ENCODE data around the gene TNFRSF19.
"Not testable (repeated sequence)": the region's sequence is repeated elsewhere in the genome, so short reads cannot be mapped to it uniquely, and the experiment has no call there.

TNFRSF19 gene

GRCh38 chr13:23670793-23671192 is 100.6 kb downstream of the TNFRSF19 start:
- H3K36me3 ChIP-seq (ENCODE audit: insufficient read depth, low read length), result no peaks in the 10 kb centered on the region
- peak overlapping the region; percentile 26; the same call in 1 of the 2 replicates for H3K4me3 ChIP-seq
- H3K27ac ChIP-seq, result peak overlapping the region; percentile 67; the same call in 1 of the 2 replicates
- TF ChIP-seq FOXP2 (optimal IDR thresholded peaks at IDR 0.05; ENCODE audit: control extremely low read depth, extremely low read length, insufficient read depth), result no peak
- no peak for TF ChIP-seq POLR2AphosphoS5 (IDR thresholded peaks at IDR 0.05; ENCODE audit: borderline replicate concordance, low read depth, low read length)
- TF ChIP-seq EZH2 (IDR thresholded peaks at IDR 0.05), result no peak
- DNase-seq (ENCODE audit: low read depth, low spot score), result no peak
- H3K9me3 ChIP-seq (ENCODE audit: low read depth, low read length), result no peaks in the 10 kb centered on the region
- no peak overlapping the region for H3K9ac ChIP-seq (ENCODE audit: insufficient read length)

- Histone ChIP-seq H3K9me3 (ENCODE audit: low read depth, low read length) (no peaks in the 10 kb centered on the region), H3K27ac (peak overlapping the region; percentile 67; the same call in 1 of the 2 replicates), H3K4me3 (peak overlapping the region; percentile 26; the same call in 1 of the 2 replicates), H3K9ac (ENCODE audit: insufficient read length) (no peak overlapping the region), H3K36me3 (ENCODE audit: insufficient read depth, low read length) (no peaks in the 10 kb centered on the region)
- TF ChIP-seq EZH2 (IDR thresholded peaks at IDR 0.05) (no peak), POLR2AphosphoS5 (IDR thresholded peaks at IDR 0.05; ENCODE audit: borderline replicate concordance, low read depth, low read length) (no peak; the same call in 1 of the 2 replicates), FOXP2 (optimal IDR thresholded peaks at IDR 0.05; ENCODE audit: control extremely low read depth, extremely low read length, insufficient read depth) (no peak)
- DNase-seq (ENCODE audit: low read depth, low spot score), result peak; percentile 16
Observed at GRCh38 chr13:23671377-23671776, 101.2 kb downstream of the TNFRSF19 start.

GRCh38 chr13:23671897-23672296 is 101.7 kb downstream of the TNFRSF19 start:
- Histone ChIP-seq H3K27ac (no peak overlapping the region), H3K9ac (ENCODE audit: insufficient read length) (no peak overlapping the region), H3K4me3 (no peak overlapping the region), H3K9me3 (ENCODE audit: low read depth, low read length) (no peaks in the 10 kb centered on the region), H3K36me3 (ENCODE audit: insufficient read depth, low read length) (no peaks in the 10 kb centered on the region)
- DNase-seq (ENCODE audit: low read depth, low spot score), result no peak
- TF ChIP-seq POLR2AphosphoS5 (IDR thresholded peaks at IDR 0.05; ENCODE audit: borderline replicate concordance, low read depth, low read length) (no peak), EZH2 (IDR thresholded peaks at IDR 0.05) (no peak), FOXP2 (optimal IDR thresholded peaks at IDR 0.05; ENCODE audit: control extremely low read depth, extremely low read length, insufficient read depth) (no peak)

GRCh38 chr13:23672616-23673015 is 102.4 kb downstream of the TNFRSF19 start:
- TF ChIP-seq POLR2AphosphoS5 (IDR thresholded peaks at IDR 0.05; ENCODE audit: borderline replicate concordance, low read depth, low read length) (no peak), EZH2 (IDR thresholded peaks at IDR 0.05) (no peak), FOXP2 (optimal IDR thresholded peaks at IDR 0.05; ENCODE audit: control extremely low read depth, extremely low read length, insufficient read depth) (no peak)
- H3K4me3 ChIP-seq, result no peak overlapping the region
- no peaks in the 10 kb centered on the region for H3K36me3 ChIP-seq (ENCODE audit: insufficient read depth, low read length)
- no peaks in the 10 kb centered on the region for H3K9me3 ChIP-seq (ENCODE audit: low read depth, low read length)
- no peak overlapping the region for H3K9ac ChIP-seq (ENCODE audit: insufficient read length)
- H3K27ac ChIP-seq, result no peak overlapping the region
- no peak for DNase-seq (ENCODE audit: low read depth, low spot score)

GRCh38 chr13:23673354-23673753 is 103.1 kb downstream of the TNFRSF19 start:
- Histone ChIP-seq H3K9ac (ENCODE audit: insufficient read length) (no peak overlapping the region), H3K36me3 (ENCODE audit: insufficient read depth, low read length) (no peaks in the 10 kb centered on the region), H3K27ac (no peak overlapping the region), H3K4me3 (no peak overlapping the region), H3K9me3 (ENCODE audit: low read depth, low read length) (no peaks in the 10 kb centered on the region)
- no peak for DNase-seq (ENCODE audit: low read depth, low spot score)
- TF ChIP-seq EZH2 (IDR thresholded peaks at IDR 0.05), result no peak
- no peak for TF ChIP-seq POLR2AphosphoS5 (IDR thresholded peaks at IDR 0.05; ENCODE audit: borderline replicate concordance, low read depth, low read length)
- no peak for TF ChIP-seq FOXP2 (optimal IDR thresholded peaks at IDR 0.05; ENCODE audit: control extremely low read depth, extremely low read length, insufficient read depth)

- DNase-seq (ENCODE audit: low read depth, low spot score), result no peak
- Histone ChIP-seq H3K9me3 (ENCODE audit: low read depth, low read length) (no peaks in the 10 kb centered on the region), H3K27ac (no peak overlapping the region), H3K36me3 (ENCODE audit: insufficient read depth, low read length) (no peaks in the 10 kb centered on the region), H3K4me3 (no peak overlapping the region), H3K9ac (ENCODE audit: insufficient read length) (no peak overlapping the region)
- no peak for TF ChIP-seq POLR2AphosphoS5 (IDR thresholded peaks at IDR 0.05; ENCODE audit: borderline replicate concordance, low read depth, low read length)
- TF ChIP-seq FOXP2 (optimal IDR thresholded peaks at IDR 0.05; ENCODE audit: control extremely low read depth, extremely low read length, insufficient read depth), result no peak
- TF ChIP-seq EZH2 (IDR thresholded peaks at IDR 0.05), result no peak
Observed at GRCh38 chr13:23673867-23674605, 103.8 kb downstream of the TNFRSF19 start.

GRCh38 chr13:23674795-23675640 is 104.8 kb downstream of the TNFRSF19 start:
- TF ChIP-seq POLR2AphosphoS5 (IDR thresholded peaks at IDR 0.05; ENCODE audit: borderline replicate concordance, low read depth, low read length) (no peak), EZH2 (IDR thresholded peaks at IDR 0.05) (no peak), FOXP2 (optimal IDR thresholded peaks at IDR 0.05; ENCODE audit: control extremely low read depth, extremely low read length, insufficient read depth) (no peak)
- DNase-seq (ENCODE audit: low read depth, low spot score), result no peak
- Histone ChIP-seq H3K9ac (ENCODE audit: insufficient read length) (no peak overlapping the region), H3K4me3 (no peak overlapping the region), H3K9me3 (ENCODE audit: low read depth, low read length) (no peaks in the 10 kb centered on the region), H3K27ac (no peak overlapping the region), H3K36me3 (ENCODE audit: insufficient read depth, low read length) (no peaks in the 10 kb centered on the region)

- H3K4me3 ChIP-seq; H3K27ac ChIP-seq; H3K9me3 ChIP-seq (ENCODE audit: low read depth, low read length); DNase-seq (ENCODE audit: low read depth, low spot score); H3K9ac ChIP-seq (ENCODE audit: insufficient read length); H3K36me3 ChIP-seq (ENCODE audit: insufficient read depth, low read length): not testable (repeated sequence)
Observed at GRCh38 chr13:23677679-23678288, 107.6 kb downstream of the TNFRSF19 start.
